HepG2 (cell line): ENCODE measurements around the gene LIPC. TPM values are rescaled to one million over a fixed set of nuclear protein-coding genes. Genes with fewer than 3 reads are reported as not detected.

Experiments used
- FOXK2 ChIP-seq: fragments of 450-650 bp; IDR thresholded peaks from 2 replicates; pipeline ENCODE4 v1.6.1; 2016
- HMGXB3 ChIP-seq: sonication (generic); formaldehyde crosslinking; IDR thresholded peaks from 2 replicates; pipeline ENCODE4 v1.4.0; 2020; ENCODE audit warnings: missing genetic modification reagents, borderline replicate concordance
- NPAS2 ChIP-seq: sonication (generic); formaldehyde crosslinking; IDR thresholded peaks from 2 replicates; pipeline ENCODE4 v1.8.0; 2022; ENCODE audit warnings: mild to moderate bottlenecking, missing genetic modification reagents, borderline replicate concordance
- PHF5A ChIP-seq: IDR thresholded peaks from one replicate; pipeline ENCODE4 v1.6.1; 2018; ENCODE audit warnings: low read depth, missing genetic modification reagents; ENCODE audit not compliant: unreplicated experiment
- RAD51 ChIP-seq: fragments of 450-650 bp; IDR thresholded peaks from 2 replicates; pipeline ENCODE4 v1.6.1; 2016; ENCODE audit warnings: borderline replicate concordance
- ZNF441 ChIP-seq: sonication (generic); formaldehyde crosslinking; IDR thresholded peaks from 2 replicates; pipeline ENCODE4 v1.7.0; 2021; ENCODE audit warnings: missing genetic modification reagents, borderline replicate concordance
- ZNF546 ChIP-seq: sonication (generic); formaldehyde crosslinking; conservative IDR thresholded peaks from 2 replicates; pipeline ENCODE4 v1.8.1; 2023; ENCODE audit warnings: mild to moderate bottlenecking, missing genetic modification reagents
- polyA plus RNA-seq, 8 experiments: library from polyadenylated mRNA; depleted of rRNA in 3 of 8; stranded (reverse) in 7 of 8; unstranded in 1 of 8; fragments of >200 nt; fragmentation: Illumina TruSeq in 4 of 8; extraction: Trizol in 4 of 8; gene quantifications; 2 replicates each; pipeline versions ENCODE4 v1.2.1 to v1.2.3, GENCODE V29; 2011 to 2016; ENCODE audit warnings: low read depth in 4 of 8, missing spikeins in 1 of 8, mixed read lengths in 1 of 8; ENCODE audit not compliant: insufficient read depth in 1 of 8
- total RNA-seq, 5 experiments: library from RNA; depleted of rRNA; stranded (reverse); fragments of >200 nt; fragmentation: Illumina TruSeq; extraction: Trizol; gene quantifications; 2 replicates each; pipeline ENCODE4 v1.2.3, GENCODE V29; 2016; ENCODE audit warnings: low read depth in 1 of 5
- TF ChIP-seq, protein P1 (sequence below): sonication (generic); formaldehyde crosslinking; IDR thresholded peaks from one replicate; pipeline ENCODE4 v1.5.1; 2020; ENCODE audit warnings: mild to moderate bottlenecking, missing genetic modification reagents; ENCODE audit errors: not compliant biosample characterization

The LIPC gene
- total and polyA plus RNA-seq, 2 of the 13 experiments (the other 11 are each of a cell fraction or from before 2014, with no cell fraction given) = 26.0 to 38.0 TPM

DNA sequence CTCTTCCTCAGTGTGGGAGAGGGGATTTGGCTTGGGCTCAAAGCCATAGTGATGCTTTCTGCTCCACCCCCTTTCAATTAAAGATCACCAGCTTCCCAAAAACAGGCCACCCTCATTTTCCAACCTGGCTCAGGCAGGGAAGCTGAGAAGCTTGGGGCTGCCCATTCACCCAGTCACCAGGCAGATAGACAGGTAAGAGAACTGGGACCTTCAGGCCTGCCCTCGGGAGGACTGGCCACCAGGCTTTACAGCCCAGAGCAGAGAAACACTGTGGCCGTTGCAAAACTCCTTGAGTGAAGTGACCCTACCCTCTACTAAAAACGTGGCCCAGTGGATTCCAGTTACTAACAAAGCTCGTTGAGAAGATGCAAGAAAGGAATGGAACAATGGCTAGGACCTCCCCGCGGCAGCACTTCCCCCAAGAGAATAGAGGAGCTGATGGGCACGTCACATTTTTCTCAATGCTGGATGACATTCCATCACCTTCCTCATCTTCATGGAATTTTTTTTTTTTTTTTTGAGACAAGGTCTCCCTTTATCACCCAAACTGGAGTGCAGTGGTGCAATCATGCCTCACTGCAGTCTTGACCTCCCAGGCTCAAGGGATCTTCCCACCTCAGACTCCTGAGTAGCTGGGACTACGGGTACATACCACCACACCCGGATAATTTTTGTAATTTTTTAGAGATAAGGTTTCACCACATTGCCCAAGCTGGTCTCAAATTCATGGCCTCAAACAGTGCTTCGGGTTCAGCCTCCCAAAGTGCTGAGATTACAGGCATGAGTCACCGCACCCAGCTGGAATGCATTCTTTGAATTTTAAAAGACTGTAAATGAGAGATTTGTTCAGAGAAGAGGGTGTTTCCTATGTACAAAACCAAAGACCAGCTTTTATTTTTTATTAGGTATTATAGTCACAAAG is 37.9 kb downstream of the LIPC start (continued):
- TF ChIP-seq RAD51 (no peak), ZNF546 (CRISPR knock-in tag) (no peak), ZNF441 (CRISPR knock-in tag) (no peak), FOXK2 (no peak), HMGXB3 (no peak), PHF5A (CRISPR knock-in tag) (no peak), NPAS2 (CRISPR knock-in tag) (no peak)
- TF ChIP-seq, protein P1, sequence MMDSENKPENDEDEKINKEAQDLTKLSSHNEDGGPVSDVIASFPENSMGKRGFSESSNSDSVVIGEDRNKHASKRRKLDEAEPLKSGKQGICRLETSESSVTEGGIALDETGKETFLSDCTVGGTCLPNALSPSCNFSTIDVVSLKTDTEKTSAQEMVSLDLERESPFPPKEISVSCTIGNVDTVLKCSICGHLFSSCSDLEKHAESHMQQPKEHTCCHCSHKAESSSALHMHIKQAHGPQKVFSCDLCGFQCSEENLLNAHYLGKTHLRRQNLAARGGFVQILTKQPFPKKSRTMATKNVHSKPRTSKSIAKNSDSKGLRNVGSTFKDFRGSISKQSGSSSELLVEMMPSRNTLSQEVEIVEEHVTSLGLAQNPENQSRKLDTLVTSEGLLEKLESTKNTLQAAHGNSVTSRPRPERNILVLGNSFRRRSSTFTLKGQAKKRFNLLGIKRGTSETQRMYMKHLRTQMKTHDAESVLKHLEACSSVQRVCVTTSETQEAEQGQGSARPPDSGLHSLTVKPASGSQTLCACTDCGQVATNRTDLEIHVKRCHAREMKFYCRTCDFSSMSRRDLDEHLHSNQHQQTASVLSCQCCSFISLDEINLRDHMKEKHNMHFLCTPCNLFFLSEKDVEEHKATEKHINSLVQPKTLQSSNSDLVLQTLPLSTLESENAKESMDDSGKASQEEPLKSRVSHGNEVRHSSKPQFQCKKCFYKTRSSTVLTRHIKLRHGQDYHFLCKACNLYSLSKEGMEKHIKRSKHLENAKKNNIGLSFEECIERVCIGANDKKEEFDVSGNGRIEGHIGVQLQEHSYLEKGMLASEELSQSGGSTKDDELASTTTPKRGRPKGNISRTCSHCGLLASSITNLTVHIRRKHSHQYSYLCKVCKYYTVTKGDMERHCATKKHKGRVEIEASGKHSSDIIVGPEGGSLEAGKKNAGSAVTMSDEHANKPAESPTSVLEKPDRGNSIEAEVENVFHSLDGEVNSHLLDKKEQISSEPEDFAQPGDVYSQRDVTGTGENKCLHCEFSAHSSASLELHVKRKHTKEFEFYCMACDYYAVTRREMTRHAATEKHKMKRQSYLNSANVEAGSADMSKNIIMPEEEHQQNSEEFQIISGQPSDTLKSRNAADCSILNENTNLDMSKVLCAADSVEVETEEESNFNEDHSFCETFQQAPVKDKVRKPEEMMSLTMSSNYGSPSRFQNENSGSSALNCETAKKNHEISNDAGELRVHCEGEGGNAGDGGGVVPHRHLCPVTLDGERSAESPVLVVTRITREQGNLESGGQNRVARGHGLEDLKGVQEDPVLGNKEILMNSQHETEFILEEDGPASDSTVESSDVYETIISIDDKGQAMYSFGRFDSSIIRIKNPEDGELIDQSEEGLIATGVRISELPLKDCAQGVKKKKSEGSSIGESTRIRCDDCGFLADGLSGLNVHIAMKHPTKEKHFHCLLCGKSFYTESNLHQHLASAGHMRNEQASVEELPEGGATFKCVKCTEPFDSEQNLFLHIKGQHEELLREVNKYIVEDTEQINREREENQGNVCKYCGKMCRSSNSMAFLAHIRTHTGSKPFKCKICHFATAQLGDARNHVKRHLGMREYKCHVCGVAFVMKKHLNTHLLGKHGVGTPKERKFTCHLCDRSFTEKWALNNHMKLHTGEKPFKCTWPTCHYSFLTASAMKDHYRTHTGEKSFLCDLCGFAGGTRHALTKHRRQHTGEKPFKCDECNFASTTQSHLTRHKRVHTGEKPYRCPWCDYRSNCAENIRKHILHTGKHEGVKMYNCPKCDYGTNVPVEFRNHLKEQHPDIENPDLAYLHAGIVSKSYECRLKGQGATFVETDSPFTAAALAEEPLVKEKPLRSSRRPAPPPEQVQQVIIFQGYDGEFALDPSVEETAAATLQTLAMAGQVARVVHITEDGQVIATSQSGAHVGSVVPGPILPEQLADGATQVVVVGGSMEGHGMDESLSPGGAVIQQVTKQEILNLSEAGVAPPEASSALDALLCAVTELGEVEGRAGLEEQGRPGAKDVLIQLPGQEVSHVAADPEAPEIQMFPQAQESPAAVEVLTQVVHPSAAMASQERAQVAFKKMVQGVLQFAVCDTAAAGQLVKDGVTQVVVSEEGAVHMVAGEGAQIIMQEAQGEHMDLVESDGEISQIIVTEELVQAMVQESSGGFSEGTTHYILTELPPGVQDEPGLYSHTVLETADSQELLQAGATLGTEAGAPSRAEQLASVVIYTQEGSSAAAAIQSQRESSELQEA (CRISPR knock-in tag) = no peak
